ENCODE results near the gene SERPINB3. TPM values are rescaled to one million over a fixed set of nuclear protein-coding genes. Genes with fewer than 3 reads are reported as not detected.

The SERPINB3 gene
- total and polyA plus RNA-seq, 2 experiments from 2014 or later = 0.27 to 0.59 TPM

DNA sequence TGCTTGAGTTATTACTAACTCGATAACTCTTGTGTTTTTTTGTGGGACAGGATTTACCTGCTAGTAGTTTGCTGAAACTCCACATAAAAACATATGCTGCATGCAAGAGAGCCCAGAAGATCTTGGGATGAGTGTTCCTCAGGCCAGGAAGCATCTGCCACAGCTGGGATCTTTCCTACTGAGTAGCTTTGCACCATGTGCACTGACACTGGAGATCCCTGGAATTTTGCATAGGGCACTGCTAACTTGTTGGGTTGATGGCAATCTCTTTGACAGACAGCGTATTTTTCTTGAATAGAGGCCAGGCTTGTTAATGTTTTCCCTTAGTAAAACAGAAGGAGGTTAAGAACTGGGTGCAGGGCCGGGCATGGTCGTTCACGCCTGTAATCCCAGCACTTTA is 40.3 kb upstream of the SERPINB3 start (continued):
- TF ChIP-seq, protein P1, sequence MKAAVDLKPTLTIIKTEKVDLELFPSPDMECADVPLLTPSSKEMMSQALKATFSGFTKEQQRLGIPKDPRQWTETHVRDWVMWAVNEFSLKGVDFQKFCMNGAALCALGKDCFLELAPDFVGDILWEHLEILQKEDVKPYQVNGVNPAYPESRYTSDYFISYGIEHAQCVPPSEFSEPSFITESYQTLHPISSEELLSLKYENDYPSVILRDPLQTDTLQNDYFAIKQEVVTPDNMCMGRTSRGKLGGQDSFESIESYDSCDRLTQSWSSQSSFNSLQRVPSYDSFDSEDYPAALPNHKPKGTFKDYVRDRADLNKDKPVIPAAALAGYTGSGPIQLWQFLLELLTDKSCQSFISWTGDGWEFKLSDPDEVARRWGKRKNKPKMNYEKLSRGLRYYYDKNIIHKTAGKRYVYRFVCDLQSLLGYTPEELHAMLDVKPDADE (IDR thresholded peaks at IDR 0.05) = no peak
- no peak for TF ChIP-seq CREB1 (CRISPR knock-in tag; IDR thresholded peaks at IDR 0.05; ENCODE audit: low read depth)

DNA sequence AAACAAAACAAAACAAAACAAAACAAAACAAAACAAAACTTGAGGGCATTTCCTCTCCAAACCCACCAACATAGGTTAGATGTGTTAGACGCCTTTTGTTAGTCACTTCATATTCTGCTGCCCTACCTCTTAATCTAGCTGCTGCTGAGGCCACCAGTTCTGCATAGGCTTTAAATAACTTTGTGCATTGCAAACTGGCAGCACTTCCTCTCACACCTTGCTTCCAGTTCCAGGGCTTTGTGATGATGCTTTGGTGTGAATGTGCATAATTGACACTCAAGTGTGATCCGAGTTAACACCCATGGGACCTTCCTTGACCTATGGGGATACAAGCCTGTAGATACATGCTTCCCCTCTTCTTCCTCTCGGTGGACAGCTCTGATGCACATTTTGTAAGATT is 38.8 kb upstream of the SERPINB3 start:
- Histone ChIP-seq H3K79me2 (replicated peaks; ENCODE audit: insufficient read depth) (no peaks in the 10 kb centered on the region), H3K27me3 (ENCODE audit: insufficient read depth) (no peaks in the 10 kb centered on the region), H3K9me2 (ENCODE audit: insufficient read depth) (no peaks in the 10 kb centered on the region), H3K27ac (ENCODE audit: low read depth) (no peak overlapping the region), H3F3A (replicated peaks; ENCODE audit: low read depth) (no peaks in the 10 kb centered on the region), H3K4me2 (no peak overlapping the region), H2AFZ (no peak overlapping the region), H3K36me3 (ENCODE audit: insufficient read depth) (no peaks in the 10 kb centered on the region), H3K4me1 (ENCODE audit: insufficient read depth) (no peaks in the 10 kb centered on the region), H4K20me1 (replicated peaks; ENCODE audit: insufficient read depth) (no peaks in the 10 kb centered on the region), H3K4me3 (no peak overlapping the region)
- H3K27me3 Mint-ChIP-seq (ENCODE audit: insufficient read depth, low read depth, poor library complexity) = no peaks in the 10 kb centered on the region
- ATAC-seq (no peak), DNase-seq (ENCODE audit: low spot score) (no peak)
- no peaks in the 10 kb centered on the region for H3K9me3 Mint-ChIP-seq
- no peaks in the 10 kb centered on the region for H3K36me3 Mint-ChIP-seq (ENCODE audit: low read depth)
- no peak overlapping the region for H3K4me3 Mint-ChIP-seq
- no peaks in the 10 kb centered on the region for H3K4me1 Mint-ChIP-seq
- TF ChIP-seq, protein P1 (IDR thresholded peaks at IDR 0.05) = no peak
- TF ChIP-seq, protein P2, sequence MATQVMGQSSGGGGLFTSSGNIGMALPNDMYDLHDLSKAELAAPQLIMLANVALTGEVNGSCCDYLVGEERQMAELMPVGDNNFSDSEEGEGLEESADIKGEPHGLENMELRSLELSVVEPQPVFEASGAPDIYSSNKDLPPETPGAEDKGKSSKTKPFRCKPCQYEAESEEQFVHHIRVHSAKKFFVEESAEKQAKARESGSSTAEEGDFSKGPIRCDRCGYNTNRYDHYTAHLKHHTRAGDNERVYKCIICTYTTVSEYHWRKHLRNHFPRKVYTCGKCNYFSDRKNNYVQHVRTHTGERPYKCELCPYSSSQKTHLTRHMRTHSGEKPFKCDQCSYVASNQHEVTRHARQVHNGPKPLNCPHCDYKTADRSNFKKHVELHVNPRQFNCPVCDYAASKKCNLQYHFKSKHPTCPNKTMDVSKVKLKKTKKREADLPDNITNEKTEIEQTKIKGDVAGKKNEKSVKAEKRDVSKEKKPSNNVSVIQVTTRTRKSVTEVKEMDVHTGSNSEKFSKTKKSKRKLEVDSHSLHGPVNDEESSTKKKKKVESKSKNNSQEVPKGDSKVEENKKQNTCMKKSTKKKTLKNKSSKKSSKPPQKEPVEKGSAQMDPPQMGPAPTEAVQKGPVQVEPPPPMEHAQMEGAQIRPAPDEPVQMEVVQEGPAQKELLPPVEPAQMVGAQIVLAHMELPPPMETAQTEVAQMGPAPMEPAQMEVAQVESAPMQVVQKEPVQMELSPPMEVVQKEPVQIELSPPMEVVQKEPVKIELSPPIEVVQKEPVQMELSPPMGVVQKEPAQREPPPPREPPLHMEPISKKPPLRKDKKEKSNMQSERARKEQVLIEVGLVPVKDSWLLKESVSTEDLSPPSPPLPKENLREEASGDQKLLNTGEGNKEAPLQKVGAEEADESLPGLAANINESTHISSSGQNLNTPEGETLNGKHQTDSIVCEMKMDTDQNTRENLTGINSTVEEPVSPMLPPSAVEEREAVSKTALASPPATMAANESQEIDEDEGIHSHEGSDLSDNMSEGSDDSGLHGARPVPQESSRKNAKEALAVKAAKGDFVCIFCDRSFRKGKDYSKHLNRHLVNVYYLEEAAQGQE (IDR thresholded peaks at IDR 0.05; ENCODE audit: unreplicated experiment) = no peak
- TF ChIP-seq POLR2AphosphoS5 (IDR thresholded peaks at IDR 0.05; ENCODE audit: low read depth) (no peak), NANOG (IDR thresholded peaks at IDR 0.05; ENCODE audit: borderline replicate concordance) (no peak), CREB1 (CRISPR knock-in tag; IDR thresholded peaks at IDR 0.05; ENCODE audit: low read depth) (no peak), ZNF114 (CRISPR knock-in tag; IDR thresholded peaks at IDR 0.05) (no peak), ZNF331 (CRISPR knock-in tag; IDR thresholded peaks at IDR 0.05; ENCODE audit: low read depth) (no peak), STAT1 (IDR thresholded peaks at IDR 0.05; ENCODE audit: unreplicated experiment) (no peak), EZH2 (IDR thresholded peaks at IDR 0.05; ENCODE audit: low read depth, unreplicated experiment) (no peak), JUNB (IDR thresholded peaks at IDR 0.05; ENCODE audit: unreplicated experiment) (no peak)
- TF ChIP-seq, protein P3, sequence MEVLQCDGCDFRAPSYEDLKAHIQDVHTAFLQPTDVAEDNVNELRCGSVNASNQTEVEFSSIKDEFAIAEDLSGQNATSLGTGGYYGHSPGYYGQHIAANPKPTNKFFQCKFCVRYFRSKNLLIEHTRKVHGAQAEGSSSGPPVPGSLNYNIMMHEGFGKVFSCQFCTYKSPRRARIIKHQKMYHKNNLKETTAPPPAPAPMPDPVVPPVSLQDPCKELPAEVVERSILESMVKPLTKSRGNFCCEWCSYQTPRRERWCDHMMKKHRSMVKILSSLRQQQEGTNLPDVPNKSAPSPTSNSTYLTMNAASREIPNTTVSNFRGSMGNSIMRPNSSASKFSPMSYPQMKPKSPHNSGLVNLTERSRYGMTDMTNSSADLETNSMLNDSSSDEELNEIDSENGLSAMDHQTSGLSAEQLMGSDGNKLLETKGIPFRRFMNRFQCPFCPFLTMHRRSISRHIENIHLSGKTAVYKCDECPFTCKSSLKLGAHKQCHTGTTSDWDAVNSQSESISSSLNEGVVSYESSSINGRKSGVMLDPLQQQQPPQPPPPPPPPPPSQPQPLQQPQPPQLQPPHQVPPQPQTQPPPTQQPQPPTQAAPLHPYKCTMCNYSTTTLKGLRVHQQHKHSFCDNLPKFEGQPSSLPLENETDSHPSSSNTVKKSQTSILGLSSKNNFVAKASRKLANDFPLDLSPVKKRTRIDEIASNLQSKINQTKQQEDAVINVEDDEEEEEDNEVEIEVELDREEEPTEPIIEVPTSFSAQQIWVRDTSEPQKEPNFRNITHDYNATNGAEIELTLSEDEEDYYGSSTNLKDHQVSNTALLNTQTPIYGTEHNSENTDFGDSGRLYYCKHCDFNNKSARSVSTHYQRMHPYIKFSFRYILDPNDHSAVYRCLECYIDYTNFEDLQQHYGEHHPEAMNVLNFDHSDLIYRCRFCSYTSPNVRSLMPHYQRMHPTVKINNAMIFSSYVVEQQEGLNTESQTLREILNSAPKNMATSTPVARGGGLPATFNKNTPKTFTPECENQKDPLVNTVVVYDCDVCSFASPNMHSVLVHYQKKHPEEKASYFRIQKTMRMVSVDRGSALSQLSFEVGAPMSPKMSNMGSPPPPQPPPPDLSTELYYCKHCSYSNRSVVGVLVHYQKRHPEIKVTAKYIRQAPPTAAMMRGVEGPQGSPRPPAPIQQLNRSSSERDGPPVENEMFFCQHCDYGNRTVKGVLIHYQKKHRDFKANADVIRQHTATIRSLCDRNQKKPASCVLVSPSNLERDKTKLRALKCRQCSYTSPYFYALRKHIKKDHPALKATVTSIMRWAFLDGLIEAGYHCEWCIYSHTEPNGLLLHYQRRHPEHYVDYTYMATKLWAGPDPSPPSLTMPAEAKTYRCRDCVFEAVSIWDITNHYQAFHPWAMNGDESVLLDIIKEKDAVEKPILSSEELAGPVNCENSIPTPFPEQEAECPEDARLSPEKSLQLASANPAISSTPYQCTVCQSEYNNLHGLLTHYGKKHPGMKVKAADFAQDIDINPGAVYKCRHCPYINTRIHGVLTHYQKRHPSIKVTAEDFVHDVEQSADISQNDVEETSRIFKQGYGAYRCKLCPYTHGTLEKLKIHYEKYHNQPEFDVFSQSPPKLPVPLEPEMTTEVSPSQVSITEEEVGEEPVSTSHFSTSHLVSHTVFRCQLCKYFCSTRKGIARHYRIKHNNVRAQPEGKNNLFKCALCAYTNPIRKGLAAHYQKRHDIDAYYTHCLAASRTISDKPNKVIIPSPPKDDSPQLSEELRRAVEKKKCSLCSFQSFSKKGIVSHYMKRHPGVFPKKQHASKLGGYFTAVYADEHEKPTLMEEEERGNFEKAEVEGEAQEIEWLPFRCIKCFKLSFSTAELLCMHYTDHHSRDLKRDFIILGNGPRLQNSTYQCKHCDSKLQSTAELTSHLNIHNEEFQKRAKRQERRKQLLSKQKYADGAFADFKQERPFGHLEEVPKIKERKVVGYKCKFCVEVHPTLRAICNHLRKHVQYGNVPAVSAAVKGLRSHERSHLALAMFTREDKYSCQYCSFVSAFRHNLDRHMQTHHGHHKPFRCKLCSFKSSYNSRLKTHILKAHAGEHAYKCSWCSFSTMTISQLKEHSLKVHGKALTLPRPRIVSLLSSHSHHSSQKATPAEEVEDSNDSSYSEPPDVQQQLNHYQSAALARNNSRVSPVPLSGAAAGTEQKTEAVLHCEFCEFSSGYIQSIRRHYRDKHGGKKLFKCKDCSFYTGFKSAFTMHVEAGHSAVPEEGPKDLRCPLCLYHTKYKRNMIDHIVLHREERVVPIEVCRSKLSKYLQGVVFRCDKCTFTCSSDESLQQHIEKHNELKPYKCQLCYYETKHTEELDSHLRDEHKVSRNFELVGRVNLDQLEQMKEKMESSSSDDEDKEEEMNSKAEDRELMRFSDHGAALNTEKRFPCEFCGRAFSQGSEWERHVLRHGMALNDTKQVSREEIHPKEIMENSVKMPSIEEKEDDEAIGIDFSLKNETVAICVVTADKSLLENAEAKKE (CRISPR knock-in tag; IDR thresholded peaks at IDR 0.05) = no peak
- TF ChIP-seq, protein P4, sequence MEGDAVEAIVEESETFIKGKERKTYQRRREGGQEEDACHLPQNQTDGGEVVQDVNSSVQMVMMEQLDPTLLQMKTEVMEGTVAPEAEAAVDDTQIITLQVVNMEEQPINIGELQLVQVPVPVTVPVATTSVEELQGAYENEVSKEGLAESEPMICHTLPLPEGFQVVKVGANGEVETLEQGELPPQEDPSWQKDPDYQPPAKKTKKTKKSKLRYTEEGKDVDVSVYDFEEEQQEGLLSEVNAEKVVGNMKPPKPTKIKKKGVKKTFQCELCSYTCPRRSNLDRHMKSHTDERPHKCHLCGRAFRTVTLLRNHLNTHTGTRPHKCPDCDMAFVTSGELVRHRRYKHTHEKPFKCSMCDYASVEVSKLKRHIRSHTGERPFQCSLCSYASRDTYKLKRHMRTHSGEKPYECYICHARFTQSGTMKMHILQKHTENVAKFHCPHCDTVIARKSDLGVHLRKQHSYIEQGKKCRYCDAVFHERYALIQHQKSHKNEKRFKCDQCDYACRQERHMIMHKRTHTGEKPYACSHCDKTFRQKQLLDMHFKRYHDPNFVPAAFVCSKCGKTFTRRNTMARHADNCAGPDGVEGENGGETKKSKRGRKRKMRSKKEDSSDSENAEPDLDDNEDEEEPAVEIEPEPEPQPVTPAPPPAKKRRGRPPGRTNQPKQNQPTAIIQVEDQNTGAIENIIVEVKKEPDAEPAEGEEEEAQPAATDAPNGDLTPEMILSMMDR (conservative IDR thresholded peaks at IDR 0.05; ENCODE audit: low read depth in 2 of 2) = no peak
- no peak overlapping the region for H3K27ac Mint-ChIP-seq

Data from GM23338 (cell line).